Thymus (tissue), 11 donors: ENCODE results near the gene IRAK1. TPM values are rescaled to one million over a fixed set of nuclear protein-coding genes. Genes with fewer than 3 reads are reported as not detected.

Source experiments
- DNase-seq, 9 donors: peaks; one replicate each; pipeline ENCODE4 v3.0.0-alpha.2; 2013; ENCODE audit warnings: low spot score in 9 of 9, low read depth in 6 of 9, missing footprints in 1 of 9
- H3K27ac ChIP-seq, 2 donors: one replicate each; pipeline ENCODE4 v1.5.1; 2013; ENCODE audit warnings: control low read depth in 1 of 2, low read depth in 1 of 2, low read length in 1 of 2, mild to moderate bottlenecking in 1 of 2, moderate library complexity in 1 of 2
- H3K27me3 ChIP-seq, 2 donors: one replicate each; pipeline ENCODE4 v1.5.1; 2013; ENCODE audit warnings: low read length in 1 of 2; ENCODE audit not compliant: control insufficient read depth in 2 of 2, insufficient read depth in 1 of 2
- H3K36me3 ChIP-seq, 2 donors: one replicate each; pipeline ENCODE4 v1.5.1; 2013; ENCODE audit warnings: low read length in 1 of 2, mild to moderate bottlenecking in 1 of 2, moderate library complexity in 1 of 2; ENCODE audit not compliant: control insufficient read depth in 2 of 2, insufficient read depth in 2 of 2
- H3K4me1 ChIP-seq, 2 donors: one replicate each; pipeline ENCODE4 v1.5.1; 2013; ENCODE audit warnings: low read length in 2 of 2; ENCODE audit not compliant: control insufficient read depth in 2 of 2, insufficient read depth in 2 of 2
- H3K4me3 ChIP-seq, 2 donors: one replicate each; pipeline ENCODE4 v1.5.1; 2013; ENCODE audit warnings: low read length in 2 of 2, control low read depth in 1 of 2, mild to moderate bottlenecking in 1 of 2
- H3K9me3 ChIP-seq, 2 donors: one replicate each; pipeline ENCODE4 v1.5.1; 2013; ENCODE audit warnings: low read length in 1 of 2, mild to moderate bottlenecking in 1 of 2; ENCODE audit not compliant: control insufficient read depth in 2 of 2, insufficient read depth in 1 of 2
- WGBS: extraction: QIAGEN DNeasy Blood & Tissue Kit; methylation state at CpG from one replicate; pipeline ENCODE4 v1.1.7; 2013; 5-methylcytosine and 5-hydroxymethylcytosine counted together
- polyA plus RNA-seq: library from polyadenylated mRNA; stranded (reverse); fragments of 200-250 nt; gene quantifications from one replicate; pipeline ENCODE4 v1.2.3, GENCODE V29; 2013
- total RNA-seq: library from RNA; stranded (reverse); fragments of 120-200 nt; gene quantifications from one replicate; pipeline ENCODE4 v1.2.4, GENCODE V29; 2013
- donor health status: healthy.

Gene IRAK1
- total and polyA plus RNA-seq, 2 donors: 33.9 to 44.0 TPM

GRCh38 chrX:154058214-154058997 lies 38.7 kb upstream of the IRAK1 start:
- peaks cover 7 to 21% of the 10 kb centered on the region in 2 donors for H3K4me1 ChIP-seq
- WGBS: 97% methylated on average over 11 of the region's 11 CpGs
- H3K4me3 ChIP-seq: no peak overlapping the region
- H3K27me3 ChIP-seq: no peaks in the 10 kb centered on the region
- no peak overlapping the region for H3K27ac ChIP-seq
- peaks cover 8 to 17% of the 10 kb centered on the region in 2 donors for H3K36me3 ChIP-seq
- DNase-seq: no peak
- no peaks in the 10 kb centered on the region for H3K9me3 ChIP-seq

GRCh38 chrX:154057791-154058190 lies 38.1 kb upstream of the IRAK1 start:
- WGBS: 100% methylated on average over 1 of the region's 1 CpG
- no peak overlapping the region for H3K4me3 ChIP-seq
- no peak overlapping the region for H3K27ac ChIP-seq
- peaks cover 8 to 17% of the 10 kb centered on the region in 2 donors for H3K36me3 ChIP-seq
- H3K27me3 ChIP-seq: no peaks in the 10 kb centered on the region
- H3K9me3 ChIP-seq: no peaks in the 10 kb centered on the region
- DNase-seq: no peak
- H3K4me1 ChIP-seq: peaks cover 7 to 21% of the 10 kb centered on the region in 2 donors

DNA sequence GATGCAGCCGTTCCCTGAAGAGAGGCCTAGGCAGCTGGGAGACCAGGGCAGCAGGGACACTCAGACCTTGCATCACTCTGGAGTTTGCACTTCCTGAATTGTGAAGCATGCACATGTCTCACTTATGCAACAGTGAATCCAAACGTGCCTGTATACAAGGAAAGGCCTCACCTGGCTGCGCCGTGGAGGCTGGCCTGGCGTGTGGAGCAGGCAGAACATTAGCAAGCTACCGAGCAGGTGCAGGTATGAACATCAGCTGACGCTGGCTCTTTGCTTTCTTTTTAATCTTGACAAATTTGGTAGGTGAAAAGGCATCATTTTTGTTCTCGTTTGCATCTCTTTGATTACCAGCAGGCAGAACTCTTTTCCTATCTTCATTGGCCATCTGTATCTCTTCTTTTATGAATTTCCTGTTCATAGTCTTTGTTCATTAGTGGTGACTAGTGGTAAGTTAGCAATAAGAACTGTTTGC lies 37.1 kb upstream of the IRAK1 start:
- H3K4me3 ChIP-seq: no peak overlapping the region
- peaks cover 8 to 17% of the 10 kb centered on the region in 2 donors for H3K36me3 ChIP-seq
- 30% methylated on average over 8 of the region's 8 CpGs for WGBS
- H3K27me3 ChIP-seq: no peaks in the 10 kb centered on the region
- peak in 1 of 9 donors; percentile 18 for DNase-seq
- no peak overlapping the region for H3K27ac ChIP-seq
- H3K9me3 ChIP-seq: no peaks in the 10 kb centered on the region
- peaks cover 7 to 19% of the 10 kb centered on the region in 2 donors for H3K4me1 ChIP-seq

DNA sequence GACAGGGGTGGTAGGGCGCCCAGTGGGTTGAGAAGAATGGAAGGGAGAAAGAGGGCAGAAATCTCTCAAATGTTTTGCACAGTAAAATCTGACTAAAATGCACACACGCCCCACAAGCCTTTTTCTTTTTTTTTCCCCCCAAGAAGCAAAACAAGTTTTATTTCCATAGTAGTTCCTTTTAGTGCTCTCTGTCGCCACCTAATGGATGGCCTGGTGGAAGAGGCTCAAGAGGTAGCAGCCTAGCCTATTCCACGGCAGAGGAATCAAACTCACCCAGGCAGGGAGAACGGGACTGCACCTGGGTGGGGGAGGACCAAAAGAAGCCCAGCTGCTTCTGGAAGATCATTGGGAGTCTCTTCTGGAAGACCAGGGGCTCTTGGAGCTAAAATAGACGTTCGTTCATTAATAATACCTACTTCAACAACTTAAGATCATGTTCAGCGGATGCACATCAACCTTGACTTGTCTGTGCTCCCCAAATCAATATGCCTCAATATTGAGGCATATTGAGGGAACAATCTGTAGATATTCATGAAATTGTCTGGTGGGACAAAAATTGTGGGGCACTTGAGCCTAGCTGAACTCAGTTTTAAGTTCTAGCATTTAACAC lies 31.6 kb upstream of the IRAK1 start:
- Histone ChIP-seq H3K36me3 (peaks cover 20 to 32% of the 10 kb centered on the region in 2 donors), H3K9me3 (no peaks in the 10 kb centered on the region), H3K4me3 (no peak overlapping the region), H3K27me3 (peaks cover 0 to 6% of the 10 kb centered on the region in 2 donors), H3K27ac (no peak overlapping the region), H3K4me1 (peaks cover 0 to 7% of the 10 kb centered on the region in 2 donors)
- peak; percentile 29 to 81 (median 50) for DNase-seq
- WGBS: 50% methylated on average over 8 of the region's 8 CpGs

- H3K36me3 ChIP-seq: peaks cover 20 to 37% of the 10 kb centered on the region in 2 donors
- DNase-seq: no peak
- no peaks in the 10 kb centered on the region for H3K9me3 ChIP-seq
- peaks cover 0 to 6% of the 10 kb centered on the region in 2 donors for H3K27me3 ChIP-seq
- H3K4me1 ChIP-seq: peaks cover 0 to 7% of the 10 kb centered on the region in 2 donors
- H3K4me3 ChIP-seq: no peak overlapping the region
- no peak overlapping the region for H3K27ac ChIP-seq
- 96% methylated on average over 7 of the region's 7 CpGs for WGBS
Observed at GRCh38 chrX:154050113-154050495, 30.4 kb upstream of the IRAK1 start.

DNA sequence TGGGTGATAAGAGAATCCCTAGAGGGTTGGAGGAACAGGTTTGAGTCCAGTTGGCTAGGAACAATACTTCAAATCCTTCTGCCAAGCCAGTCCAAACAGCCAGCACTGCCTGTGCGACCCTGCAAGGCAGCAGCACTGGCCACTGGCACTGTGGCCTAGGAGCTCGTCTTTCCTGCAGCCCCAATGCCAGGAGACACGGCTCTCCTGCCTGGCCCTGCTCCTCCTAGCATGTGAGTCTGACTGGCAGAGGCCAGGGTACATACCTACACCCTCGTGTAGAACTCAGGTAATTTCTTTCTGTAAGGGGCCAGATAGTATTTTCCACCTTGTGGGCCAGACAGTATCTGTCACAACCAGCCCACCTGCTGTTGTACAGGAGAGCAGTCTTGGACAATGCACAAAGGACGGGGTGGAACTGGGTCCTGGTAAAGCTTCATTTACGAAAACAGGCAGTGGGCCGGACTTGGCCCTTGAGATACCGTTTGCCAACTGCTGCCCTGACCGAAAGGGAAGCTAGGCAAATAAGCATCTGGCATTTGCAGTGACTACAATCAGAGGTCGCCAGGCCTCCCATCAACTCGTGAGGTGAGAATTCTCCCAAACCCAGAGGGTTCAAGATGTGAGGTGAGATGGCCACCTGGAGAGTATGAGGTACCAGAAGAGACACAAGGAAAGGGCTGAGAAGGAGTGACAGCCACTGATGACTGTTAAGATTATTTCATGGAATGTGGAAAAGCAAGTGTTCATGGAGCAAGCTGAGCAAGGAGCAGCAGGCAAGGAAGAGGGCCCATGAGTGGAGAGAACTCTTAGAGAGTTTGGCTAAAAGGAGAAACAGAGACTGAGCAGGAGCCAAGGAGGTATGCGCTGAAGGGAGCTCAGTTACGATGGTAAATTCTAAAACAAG lies 29.8 kb upstream of the IRAK1 start:
- Histone ChIP-seq H3K27me3 (peaks cover 0 to 6% of the 10 kb centered on the region in 2 donors), H3K4me3 (no peak overlapping the region), H3K4me1 (peaks cover 0 to 7% of the 10 kb centered on the region in 2 donors), H3K9me3 (no peaks in the 10 kb centered on the region), H3K36me3 (peaks cover 25 to 37% of the 10 kb centered on the region in 2 donors), H3K27ac (no peak overlapping the region)
- no peak for DNase-seq
- 92% methylated on average over 13 of the region's 13 CpGs for WGBS

- 98% methylated on average over 11 of the region's 11 CpGs for WGBS
- no peak for DNase-seq
- H3K36me3 ChIP-seq: peaks cover 25 to 37% of the 10 kb centered on the region in 2 donors
- peaks cover 0 to 7% of the 10 kb centered on the region in 2 donors for H3K4me1 ChIP-seq
- H3K4me3 ChIP-seq: no peak overlapping the region
- H3K9me3 ChIP-seq: no peaks in the 10 kb centered on the region
- H3K27me3 ChIP-seq: peaks cover 0 to 6% of the 10 kb centered on the region in 2 donors
- H3K27ac ChIP-seq: no peak overlapping the region
Observed at GRCh38 chrX:154048398-154048797, 28.7 kb upstream of the IRAK1 start.

- H3K4me1 ChIP-seq: peaks cover 0 to 7% of the 10 kb centered on the region in 2 donors
- peaks cover 25 to 37% of the 10 kb centered on the region in 2 donors for H3K36me3 ChIP-seq
- no peak for DNase-seq
- H3K27me3 ChIP-seq: peaks cover 0 to 6% of the 10 kb centered on the region in 2 donors
- peak overlapping the region in 1 of 2 donors; percentile 52 for H3K27ac ChIP-seq
- no peaks in the 10 kb centered on the region for H3K9me3 ChIP-seq
- WGBS: 94% methylated on average over 4 of the region's 4 CpGs
- no peak overlapping the region for H3K4me3 ChIP-seq
Observed at GRCh38 chrX:154046940-154047610, 27.4 kb upstream of the IRAK1 start.
